IMR-90 (cell line): ENCODE results near the gene ORC6.

Source experiments
- BHLHE40 ChIP-seq: fragments of 150-350 bp; IDR thresholded peaks from 2 replicates; pipeline ENCODE4 v1.6.1; 2016; ENCODE audit warnings: mild to moderate bottlenecking, low read depth, low read length
- CEBPB ChIP-seq: IDR thresholded peaks from 2 replicates; pipeline ENCODE4 v1.6.1; 2012; ENCODE audit warnings: low read depth, low read length, improper control_type of control experiment
- MAFK ChIP-seq: IDR thresholded peaks from 2 replicates; pipeline ENCODE4 v1.6.1; 2012; ENCODE audit warnings: low read depth, low read length, improper control_type of control experiment
- MAZ ChIP-seq: IDR thresholded peaks from 2 replicates; pipeline ENCODE4 v1.6.1; 2012; ENCODE audit warnings: low read depth, mild to moderate bottlenecking, low read length, improper control_type of control experiment, moderate library complexity, borderline replicate concordance
- MXI1 ChIP-seq: IDR thresholded peaks from 2 replicates; pipeline ENCODE4 v1.6.1; 2012; ENCODE audit warnings: low read depth, mild to moderate bottlenecking, low read length, moderate library complexity, borderline replicate concordance
- POLR2A ChIP-seq: IDR thresholded peaks from 2 replicates; pipeline ENCODE4 v1.6.1; 2012; ENCODE audit warnings: mild to moderate bottlenecking, low read depth, low read length
- RAD21 ChIP-seq: IDR thresholded peaks from 2 replicates; pipeline ENCODE4 v1.6.1; 2012; ENCODE audit warnings: low read length, improper control_type of control experiment
- RCOR1 ChIP-seq: IDR thresholded peaks from 2 replicates; pipeline ENCODE4 v1.6.1; 2012; ENCODE audit warnings: mild to moderate bottlenecking, low read length, improper control_type of control experiment; ENCODE audit not compliant: insufficient replicate concordance
- RFX5 ChIP-seq: IDR thresholded peaks from 2 replicates; pipeline ENCODE4 v1.8.0; 2012; ENCODE audit warnings: low read depth, mild to moderate bottlenecking, low read length, moderate library complexity
- SMC3 ChIP-seq: fragments of 150-350 bp; IDR thresholded peaks from 2 replicates; pipeline ENCODE4 v1.6.1; 2016; ENCODE audit warnings: low read depth, mild to moderate bottlenecking, antibody characterized with exemption, low read length, moderate library complexity
- TF ChIP-seq, protein P1 (sequence below): conservative IDR thresholded peaks from 2 replicates; pipeline ENCODE4 v1.5.1; 2012; ENCODE audit warnings: mild to moderate bottlenecking, low read depth, low read length, improper control_type of control experiment
- TF ChIP-seq, protein P2 (sequence below): fragments of 150-350 bp; IDR thresholded peaks from 2 replicates; pipeline ENCODE4 v1.6.1; 2017; ENCODE audit warnings: mild to moderate bottlenecking, antibody characterized with exemption, low read length, low read depth
- TF ChIP-seq, protein P3 (sequence below): fragments of 150-350 bp; IDR thresholded peaks from 2 replicates; pipeline ENCODE4 v1.6.1; 2016; ENCODE audit warnings: low read depth, mild to moderate bottlenecking, low read length, moderate library complexity, borderline replicate concordance

DNA sequence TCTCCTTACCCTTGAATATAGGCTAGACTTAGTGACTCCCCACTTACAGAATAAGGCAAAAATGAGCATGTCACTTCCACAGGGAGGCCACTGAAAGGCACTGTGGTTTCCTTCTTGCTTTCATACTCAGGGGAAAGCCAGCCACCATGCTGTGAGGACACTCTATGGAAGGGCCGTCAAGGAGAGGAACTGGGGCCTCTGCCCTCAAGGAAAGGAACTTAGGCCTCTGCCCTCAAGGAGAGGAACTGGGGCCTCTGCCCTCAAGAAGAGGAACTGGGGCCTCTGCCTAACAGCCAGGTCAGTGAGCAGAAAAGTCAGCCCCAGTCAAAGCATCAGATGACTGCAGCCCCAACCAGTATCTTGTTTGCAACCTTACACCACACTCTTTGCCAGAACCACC, 30.5 kb upstream of the ORC6 start:
- TF ChIP-seq, protein P1, sequence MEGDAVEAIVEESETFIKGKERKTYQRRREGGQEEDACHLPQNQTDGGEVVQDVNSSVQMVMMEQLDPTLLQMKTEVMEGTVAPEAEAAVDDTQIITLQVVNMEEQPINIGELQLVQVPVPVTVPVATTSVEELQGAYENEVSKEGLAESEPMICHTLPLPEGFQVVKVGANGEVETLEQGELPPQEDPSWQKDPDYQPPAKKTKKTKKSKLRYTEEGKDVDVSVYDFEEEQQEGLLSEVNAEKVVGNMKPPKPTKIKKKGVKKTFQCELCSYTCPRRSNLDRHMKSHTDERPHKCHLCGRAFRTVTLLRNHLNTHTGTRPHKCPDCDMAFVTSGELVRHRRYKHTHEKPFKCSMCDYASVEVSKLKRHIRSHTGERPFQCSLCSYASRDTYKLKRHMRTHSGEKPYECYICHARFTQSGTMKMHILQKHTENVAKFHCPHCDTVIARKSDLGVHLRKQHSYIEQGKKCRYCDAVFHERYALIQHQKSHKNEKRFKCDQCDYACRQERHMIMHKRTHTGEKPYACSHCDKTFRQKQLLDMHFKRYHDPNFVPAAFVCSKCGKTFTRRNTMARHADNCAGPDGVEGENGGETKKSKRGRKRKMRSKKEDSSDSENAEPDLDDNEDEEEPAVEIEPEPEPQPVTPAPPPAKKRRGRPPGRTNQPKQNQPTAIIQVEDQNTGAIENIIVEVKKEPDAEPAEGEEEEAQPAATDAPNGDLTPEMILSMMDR = no peak
- TF ChIP-seq, protein P2, sequence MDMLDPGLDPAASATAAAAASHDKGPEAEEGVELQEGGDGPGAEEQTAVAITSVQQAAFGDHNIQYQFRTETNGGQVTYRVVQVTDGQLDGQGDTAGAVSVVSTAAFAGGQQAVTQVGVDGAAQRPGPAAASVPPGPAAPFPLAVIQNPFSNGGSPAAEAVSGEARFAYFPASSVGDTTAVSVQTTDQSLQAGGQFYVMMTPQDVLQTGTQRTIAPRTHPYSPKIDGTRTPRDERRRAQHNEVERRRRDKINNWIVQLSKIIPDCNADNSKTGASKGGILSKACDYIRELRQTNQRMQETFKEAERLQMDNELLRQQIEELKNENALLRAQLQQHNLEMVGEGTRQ = no peak
- TF ChIP-seq RFX5 = no peak
- TF ChIP-seq MXI1 = no peak
- no peak for TF ChIP-seq POLR2A
- TF ChIP-seq, protein P3, sequence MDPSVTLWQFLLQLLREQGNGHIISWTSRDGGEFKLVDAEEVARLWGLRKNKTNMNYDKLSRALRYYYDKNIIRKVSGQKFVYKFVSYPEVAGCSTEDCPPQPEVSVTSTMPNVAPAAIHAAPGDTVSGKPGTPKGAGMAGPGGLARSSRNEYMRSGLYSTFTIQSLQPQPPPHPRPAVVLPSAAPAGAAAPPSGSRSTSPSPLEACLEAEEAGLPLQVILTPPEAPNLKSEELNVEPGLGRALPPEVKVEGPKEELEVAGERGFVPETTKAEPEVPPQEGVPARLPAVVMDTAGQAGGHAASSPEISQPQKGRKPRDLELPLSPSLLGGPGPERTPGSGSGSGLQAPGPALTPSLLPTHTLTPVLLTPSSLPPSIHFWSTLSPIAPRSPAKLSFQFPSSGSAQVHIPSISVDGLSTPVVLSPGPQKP = no peak
- no peak for TF ChIP-seq RAD21
- TF ChIP-seq RCOR1 = no peak
- no peak for TF ChIP-seq MAZ
- TF ChIP-seq CEBPB = no peak
- no peak for TF ChIP-seq SMC3
- no peak for TF ChIP-seq BHLHE40
- TF ChIP-seq MAFK = no peak
